ENCODE results near the gene RNF144A.

Gene RNF144A

GRCh38 chr2:6957910-6958615 lies 40.9 kb downstream of the RNF144A start:
- no peak for TF ChIP-seq GATA3 (IDR thresholded peaks at IDR 0.05; ENCODE audit: low read depth, low read length)
- TF ChIP-seq GATA2 (IDR thresholded peaks at IDR 0.05; ENCODE audit: low read depth, low read length) = no peak

GRCh38 chr2:6958616-6959235 lies 41.5 kb downstream of the RNF144A start:
- TF ChIP-seq GATA3 (IDR thresholded peaks at IDR 0.05; ENCODE audit: low read depth, low read length) (no peak), GATA2 (IDR thresholded peaks at IDR 0.05; ENCODE audit: low read depth, low read length) (no peak)

GRCh38 chr2:6959751-6960150 lies 42.5 kb downstream of the RNF144A start:
- TF ChIP-seq GATA2 (IDR thresholded peaks at IDR 0.05; ENCODE audit: low read depth, low read length) (no peak), GATA3 (IDR thresholded peaks at IDR 0.05; ENCODE audit: low read depth, low read length) (no peak)

GRCh38 chr2:6960659-6961058 lies 43.4 kb downstream of the RNF144A start:
- TF ChIP-seq GATA2 (IDR thresholded peaks at IDR 0.05; ENCODE audit: low read depth, low read length) (no peak), GATA3 (IDR thresholded peaks at IDR 0.05; ENCODE audit: low read depth, low read length) (no peak)

- TF ChIP-seq GATA2 (IDR thresholded peaks at IDR 0.05; ENCODE audit: low read depth, low read length) (no peak), GATA3 (IDR thresholded peaks at IDR 0.05; ENCODE audit: low read depth, low read length) (no peak)
Measured at GRCh38 chr2:6963727-6964126, 46.5 kb downstream of the RNF144A start.

GRCh38 chr2:6965071-6965795 lies 48.0 kb downstream of the RNF144A start:
- TF ChIP-seq GATA3 (IDR thresholded peaks at IDR 0.05; ENCODE audit: low read depth, low read length) (no peak), GATA2 (IDR thresholded peaks at IDR 0.05; ENCODE audit: low read depth, low read length) (no peak)

- TF ChIP-seq GATA3 (IDR thresholded peaks at IDR 0.05; ENCODE audit: low read depth, low read length) = no peak
- no peak for TF ChIP-seq GATA2 (IDR thresholded peaks at IDR 0.05; ENCODE audit: low read depth, low read length)
Measured at GRCh38 chr2:6966446-6966940, 49.3 kb downstream of the RNF144A start.

- TF ChIP-seq GATA3 (IDR thresholded peaks at IDR 0.05; ENCODE audit: low read depth, low read length) (no peak), GATA2 (IDR thresholded peaks at IDR 0.05; ENCODE audit: low read depth, low read length) (no peak)
Measured at GRCh38 chr2:6967301-6967700, 50.1 kb downstream of the RNF144A start.

- TF ChIP-seq GATA3 (IDR thresholded peaks at IDR 0.05; ENCODE audit: low read depth, low read length) (no peak), GATA2 (IDR thresholded peaks at IDR 0.05; ENCODE audit: low read depth, low read length) (no peak)
Measured at GRCh38 chr2:6968319-6969100, 51.3 kb downstream of the RNF144A start.

GRCh38 chr2:6970551-6970950 lies 53.3 kb downstream of the RNF144A start:
- TF ChIP-seq GATA3 (IDR thresholded peaks at IDR 0.05; ENCODE audit: low read depth, low read length) (no peak), GATA2 (IDR thresholded peaks at IDR 0.05; ENCODE audit: low read depth, low read length) (no peak)

GRCh38 chr2:6970976-6971480 lies 53.8 kb downstream of the RNF144A start:
- TF ChIP-seq GATA3 (IDR thresholded peaks at IDR 0.05; ENCODE audit: low read depth, low read length) (no peak), GATA2 (IDR thresholded peaks at IDR 0.05; ENCODE audit: low read depth, low read length) (no peak)

GRCh38 chr2:6971502-6971901 lies 54.3 kb downstream of the RNF144A start:
- TF ChIP-seq GATA2 (IDR thresholded peaks at IDR 0.05; ENCODE audit: low read depth, low read length) (no peak), GATA3 (IDR thresholded peaks at IDR 0.05; ENCODE audit: low read depth, low read length) (no peak)

- no peak for TF ChIP-seq GATA3 (IDR thresholded peaks at IDR 0.05; ENCODE audit: low read depth, low read length)
- TF ChIP-seq GATA2 (IDR thresholded peaks at IDR 0.05; ENCODE audit: low read depth, low read length) = no peak
Measured at GRCh38 chr2:6972067-6972710, 55.0 kb downstream of the RNF144A start.
